K562 (cell line): Measurements from ENCODE around the gene AHNAK. TPM values are rescaled to one million over a fixed set of nuclear protein-coding genes. Genes with fewer than 3 reads are reported as not detected.
A peak's percentile ranks its signal among the peaks of the same experiment; 100 is the strongest.

Experiments
- ATAC-seq: fragments of 200-7000 bp; cut with Tn5 transposase; 3 replicates; pipeline ENCODE4 v1.9.1; 2020; ENCODE audit warnings: moderate library complexity
- BruUV-seq: library from RNA; stranded (reverse); fragments of 400-500 nt; replicated peaks from 2 replicates; lab custom pipeline; 2021; lab: Mats Ljungman, UMichigan
- CTCF ChIA-PET: fragments of 300-600 bp; formaldehyde crosslinking; extraction: SDS; loops from one replicate; lab custom pipeline; 2021; ENCODE audit warnings: low intra/inter-chr PET ratio; lab: Yijun Ruan, JAX
- POLR2A ChIA-PET: fragments of 300-600, 350-650 bp; sonication (Branson Sonifier 250); formaldehyde crosslinking; extraction: SDS; loops from one replicate; lab custom pipeline; 2021; ENCODE audit warnings: antibody characterized with exemption, inconsistent platforms; lab: Yijun Ruan, JAX
- DNase-seq, 4 experiments: peaks; one replicate each; pipeline versions ENCODE4 v3.0.0 to v3.0.0-alpha.2; 2011 to 2018; ENCODE audit warnings: low spot score in 3 of 4, mixed read lengths in 3 of 4; ENCODE audit errors: extremely low read depth in 1 of 4
- FAIRE-seq: peaks from 2 replicates; lab custom pipeline; 2011; peaks lifted over from hg19 to GRCh38; lab: Jason Lieb, UNC
- H2AFZ ChIP-seq: 2 replicates; pipeline ENCODE4 v1.6.0; 2011; ENCODE audit warnings: low read depth, low read length, control low read depth, inconsistent platforms
- H3K27ac ChIP-seq: fragments of 200-600 bp; 3 replicates; pipeline ENCODE4 v1.8.0; 2011; ENCODE audit warnings: low read depth, mild to moderate bottlenecking, control low read depth, inconsistent platforms, low read length, moderate library complexity, mixed read lengths; ENCODE audit errors: extremely low read depth
- H3K27me3 ChIP-seq, 2 experiments: fragments of 300-600 bp in 1 of 2; 2 replicates in 1 of 2; 3 replicates in 1 of 2; pipeline versions ENCODE4 v1.6.0 to v1.8.0; 2011; ENCODE audit warnings: inconsistent platforms in 2 of 2, low read length in 2 of 2, mild to moderate bottlenecking in 1 of 2, mixed read lengths in 1 of 2, moderate library complexity in 1 of 2; ENCODE audit not compliant: control insufficient read depth in 2 of 2, insufficient read depth in 2 of 2
- H3K36me3 ChIP-seq: fragments of 300-600 bp; 3 replicates; pipeline ENCODE4 v1.8.0; 2011; ENCODE audit warnings: mild to moderate bottlenecking, low read length, inconsistent platforms; ENCODE audit not compliant: control insufficient read depth, insufficient read depth
- H3K4me1 ChIP-seq, 2 experiments: fragments of 200-600 bp in 1 of 2; replicated peaks in 1 of 2; 2 replicates in 1 of 2; 3 replicates in 1 of 2; pipeline versions ENCODE4 v1.5.1 to v1.8.0; 2011; ENCODE audit warnings: inconsistent platforms in 2 of 2, low read length in 2 of 2, mild to moderate bottlenecking in 1 of 2, mixed read lengths in 1 of 2, moderate library complexity in 1 of 2; ENCODE audit not compliant: control insufficient read depth in 2 of 2, insufficient read depth in 2 of 2
- H3K4me2 ChIP-seq: 2 replicates; pipeline ENCODE4 v1.6.1; 2011; ENCODE audit warnings: low read length, control low read depth, inconsistent platforms, mixed read lengths; ENCODE audit not compliant: insufficient read depth
- H3K4me3 ChIP-seq: fragments of 200-600 bp; sonication (generic), shearing (Covaris generic); 2 replicates; pipeline ENCODE4 v1.5.1; 2016; ENCODE audit warnings: control low read depth, inconsistent platforms
- H3K79me2 ChIP-seq: fragments of 200-600 bp; 3 replicates; pipeline ENCODE4 v1.8.0; 2011; ENCODE audit warnings: low read length, inconsistent platforms; ENCODE audit not compliant: control insufficient read depth, insufficient read depth
- H3K9ac ChIP-seq, 2 experiments: 2 replicates each; pipeline versions ENCODE4 v1.6.0 to v1.6.1; 2011; ENCODE audit warnings: low read depth in 2 of 2, low read length in 2 of 2, control low read depth in 1 of 2, inconsistent platforms in 1 of 2, mild to moderate bottlenecking in 1 of 2, mixed read lengths in 1 of 2; ENCODE audit not compliant: insufficient read depth in 1 of 2
- H3K9me1 ChIP-seq: one replicate; pipeline ENCODE4 v1.6.0; 2011; ENCODE audit warnings: inconsistent platforms, mild to moderate bottlenecking, low read length, moderate library complexity; ENCODE audit not compliant: control insufficient read depth, insufficient read depth
- H3K9me3 ChIP-seq: replicated peaks from 2 replicates; pipeline ENCODE4 v1.5.1; 2011; ENCODE audit warnings: low read depth, low read length, inconsistent platforms; ENCODE audit not compliant: control insufficient read depth, insufficient read depth
- H4K20me1 ChIP-seq: replicated peaks from 2 replicates; pipeline ENCODE4 v1.6.1; 2011; ENCODE audit warnings: low read length, inconsistent platforms, mixed read lengths; ENCODE audit not compliant: control insufficient read depth, insufficient read depth
- CHD4 ChIP-seq: fragments of 200-600 bp; sonication (generic); IDR thresholded peaks from 3 replicates; pipeline ENCODE4 v1.6.1; 2012; ENCODE audit warnings: low read depth, mild to moderate bottlenecking, mixed read lengths, low read length, inconsistent platforms; ENCODE audit not compliant: insufficient read depth, insufficient replicate concordance, poor library complexity, severe bottlenecking
- HDAC1 ChIP-seq, 2 experiments: fragments of 450-650 bp; IDR thresholded peaks; 2 replicates each; pipeline ENCODE4 v1.6.1; 2016 to 2017; ENCODE audit warnings: inconsistent platforms in 1 of 2, mild to moderate bottlenecking in 1 of 2, moderate library complexity in 1 of 2
- HEY1 ChIP-seq: fragments of 250-450 bp; sonication (Bioruptor Pico); IDR thresholded peaks from 2 replicates; pipeline ENCODE4 v1.5.0; 2020; ENCODE audit warnings: mild to moderate bottlenecking, moderate library complexity, borderline replicate concordance
- MXI1 ChIP-seq: IDR thresholded peaks from 2 replicates; pipeline ENCODE4 v1.6.1; 2011; ENCODE audit warnings: low read depth, mild to moderate bottlenecking, improper control_type of control experiment, low read length
- NFIX ChIP-seq: fragments of 250-450 bp; sonication (Bioruptor Pico); IDR thresholded peaks from 2 replicates; pipeline ENCODE4 v1.4.0; 2020; ENCODE audit warnings: low read depth, mild to moderate bottlenecking, moderate library complexity
- NUFIP1 ChIP-seq: fragments of 450-650 bp; IDR thresholded peaks from 2 replicates; pipeline ENCODE4 v1.6.1; 2018; ENCODE audit not compliant: partially characterized antibody
- POLR2AphosphoS5 ChIP-seq: IDR thresholded peaks from 2 replicates; pipeline ENCODE4 v1.6.1; 2011; ENCODE audit warnings: mild to moderate bottlenecking, low read depth, low read length, moderate library complexity; ENCODE audit not compliant: control insufficient read depth, insufficient read depth
- SLC30A9 ChIP-seq: fragments of 250-450 bp; sonication (Bioruptor Pico); IDR thresholded peaks from 2 replicates; pipeline ENCODE4 v1.8.0; 2022; ENCODE audit warnings: mild to moderate bottlenecking, moderate library complexity
- SP1 ChIP-seq: sonication (generic); formaldehyde crosslinking; IDR thresholded peaks from 2 replicates; pipeline ENCODE4 v1.8.1; 2022; ENCODE audit warnings: mild to moderate bottlenecking, missing genetic modification reagents
- ZNF740 ChIP-seq, 3 experiments: fragments of 200-800 bp in 1 of 3; sonication (Bioruptor generic) in 1 of 3; sonication (generic) in 1 of 3; formaldehyde crosslinking in 1 of 3; IDR thresholded peaks; 2 replicates each; pipeline versions ENCODE4 v1.6.1 to v1.8.0; 2016 to 2022; ENCODE audit warnings: mild to moderate bottlenecking in 2 of 3, missing compliant biosample characterization in 2 of 3, missing genetic modification characterization in 2 of 3, missing genetic modification reagents in 1 of 3
- ZSCAN32 ChIP-seq: fragments of 450-650 bp; formaldehyde crosslinking; IDR thresholded peaks from 2 replicates; pipeline ENCODE4 v1.4.0; 2020; ENCODE audit warnings: mild to moderate bottlenecking, moderate library complexity
- WGBS: fragments of 100-300 bp; shearing (Covaris generic); methylation state at CpG from one replicate; pipeline ENCODE4 v1.1.6; 2016; ENCODE audit warnings: low coverage, mixed read lengths; ENCODE audit not compliant: insufficient coverage; ENCODE audit errors: missing lambda C conversion rate; 5-methylcytosine and 5-hydroxymethylcytosine counted together
- in situ Hi-C: fragments of 300-500 bp; cut with MboI; formaldehyde crosslinking; loops from 4 replicates; pipeline ENCODE4 v1.15.0; 2018; ENCODE audit warnings: inconsistent platforms, mixed read lengths
- intact Hi-C: fragments of 100-400 bp; cut with micrococcal nuclease; formaldehyde crosslinking; loops from 2 replicates; pipeline ENCODE4 v1.14.2; 2022
- polyA plus RNA-seq, 8 experiments: library from polyadenylated mRNA; depleted of rRNA in 4 of 8; stranded (reverse) in 5 of 8; unstranded in 3 of 8; fragments of >200 nt; fragmentation: Nextera tagmentation in 2 of 8; fragmentation: Illumina TruSeq in 1 of 8; extraction: Ambion mirVana in 2 of 8; extraction: Trizol in 1 of 8; gene quantifications; 2 replicates each; pipeline versions ENCODE4 v1.2.1 to v1.2.3, GENCODE V29; 2011 to 2014; ENCODE audit warnings: inconsistent platforms in 1 of 8, missing spikeins in 1 of 8
- total RNA-seq, 7 experiments: library from RNA; depleted of rRNA in 6 of 7; stranded (reverse); fragments of >200 nt in 6 of 7; fragmentation: Illumina TruSeq in 2 of 7; extraction: Trizol in 2 of 7; gene quantifications; 2 replicates each; pipeline versions ENCODE4 v1.2.1 to v1.2.3, GENCODE V29; 2011 to 2021; ENCODE audit warnings: low replicate concordance in 1 of 7
- TF ChIP-seq, protein P1 (sequence below): fragments of 250-450 bp; sonication (Bioruptor Pico); IDR thresholded peaks from 2 replicates; pipeline ENCODE4 v1.8.0; 2022; ENCODE audit warnings: inconsistent platforms
- TF ChIP-seq, protein P2 (sequence below): sonication (generic); formaldehyde crosslinking; IDR thresholded peaks from 2 replicates; pipeline ENCODE4 v1.8.1; 2022; ENCODE audit warnings: missing genetic modification reagents

Gene AHNAK
- total and polyA plus RNA-seq, 9 of the 15 experiments (the other 6 are each of a cell fraction or from before 2014, with no cell fraction given): 1.5 to 89.7 (median 45.0) TPM

DNA sequence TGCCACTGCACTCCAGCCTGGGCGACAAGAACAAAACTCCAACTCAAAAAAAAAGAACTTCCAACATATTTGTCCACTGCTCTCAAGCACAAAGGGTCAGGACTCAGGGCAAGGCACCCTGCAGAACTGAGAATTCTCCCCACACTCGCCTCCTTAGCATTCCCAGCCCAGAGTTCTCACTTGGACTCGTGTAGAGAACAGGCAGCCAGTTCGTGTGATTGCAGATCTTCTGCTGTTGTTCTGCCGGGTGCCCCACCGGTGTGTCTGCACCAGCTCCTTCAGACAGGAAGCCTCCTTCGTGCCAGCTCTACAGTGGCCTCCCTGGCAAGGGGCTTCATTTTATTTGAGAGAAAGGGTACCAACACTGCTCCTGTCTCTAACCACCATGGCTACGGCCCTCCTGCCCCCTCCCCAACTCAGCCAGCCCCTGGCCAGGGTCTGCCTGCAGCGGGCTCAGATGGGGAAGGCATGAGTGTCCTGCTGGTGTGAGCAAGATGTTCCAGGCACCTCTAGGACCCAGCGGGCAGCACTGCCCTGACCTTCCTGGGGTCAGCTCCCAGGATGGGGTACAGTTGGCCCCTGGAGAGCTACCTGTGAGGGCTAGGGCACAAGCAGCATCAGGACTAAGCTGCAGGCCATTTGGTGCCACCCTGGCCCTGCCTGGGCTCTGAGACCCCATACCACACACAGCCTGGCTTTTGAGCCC lies 147.3 kb downstream of the AHNAK start (continued):
- no peak for TF ChIP-seq MXI1
- no peak for TF ChIP-seq CHD4
- no peak for TF ChIP-seq HEY1 (CRISPR knock-in tag)
- no peak for TF ChIP-seq ZNF740 (CRISPR knock-in tag; IDR thresholded peaks at IDR 0.05)
- TF ChIP-seq ZNF740 (tag; IDR thresholded peaks at IDR 0.05): no peak

DNA sequence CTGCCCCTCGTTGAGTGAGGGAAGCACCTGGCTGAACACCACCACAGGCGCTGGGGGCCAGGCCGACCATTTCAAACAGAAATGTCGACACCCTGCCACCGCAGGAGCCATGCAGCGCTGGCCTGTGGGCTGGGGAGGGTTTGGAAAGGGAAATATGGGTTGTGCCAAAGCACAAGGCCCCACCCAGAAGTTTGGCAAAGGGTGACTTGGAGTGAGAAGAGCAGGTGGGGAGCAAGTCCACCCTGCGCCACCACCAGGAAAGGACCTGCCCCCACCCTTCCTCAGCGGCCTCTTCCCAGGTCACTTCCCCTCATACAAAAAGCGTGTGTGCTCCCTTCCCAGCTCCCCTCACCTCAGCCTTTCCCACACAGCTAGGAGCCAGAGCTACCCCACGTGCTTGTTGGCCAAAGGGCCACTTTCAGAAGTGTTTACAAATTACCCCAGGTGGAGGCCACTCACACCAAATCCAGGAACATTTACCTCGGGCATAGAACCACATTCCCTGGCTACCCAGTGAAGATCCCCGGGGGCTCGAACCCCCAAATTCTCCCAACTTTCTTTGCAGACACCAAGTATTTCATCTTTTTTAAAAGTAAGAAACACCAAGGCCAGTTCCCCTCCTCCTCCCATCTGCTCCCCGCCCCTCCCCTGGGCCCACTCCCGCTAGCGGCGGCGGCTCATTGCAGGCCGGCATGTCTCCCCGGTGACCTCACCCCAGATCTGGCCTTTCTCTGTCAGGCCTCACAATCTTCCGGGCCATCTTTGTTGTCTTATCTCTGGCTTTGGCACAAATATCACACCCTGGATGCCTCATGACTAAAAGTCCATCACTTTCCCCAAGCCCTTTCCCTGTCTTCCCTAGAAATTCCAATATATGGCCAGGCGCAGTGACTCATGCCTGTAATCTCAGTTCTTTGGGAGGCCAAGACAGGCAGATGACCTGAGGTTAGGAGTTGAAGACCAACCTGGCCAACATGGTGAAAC lies 148.3 kb downstream of the AHNAK start:
- Histone ChIP-seq H3K9me1 (no peaks in the 10 kb centered on the region), H2AFZ (peak overlapping the region; percentile 97), H3K36me3 (no peaks in the 10 kb centered on the region), H3K27ac (peak overlapping the region; percentile 65), H3K4me2 (peak overlapping the region; percentile 28; the same call in 1 of the 2 replicates), H3K4me1 (peaks cover 61 to 81% of the 10 kb centered on the region in 2 experiments), H3K9ac (peak overlapping the region; percentile 55 to 81), H3K79me2 (no peaks in the 10 kb centered on the region), H3K27me3 (no peaks in the 10 kb centered on the region), H3K4me3 (no peak overlapping the region), H3K9me3 (no peaks in the 10 kb centered on the region), H4K20me1 (no peaks in the 10 kb centered on the region)
- in situ Hi-C loops (loop anchor here (10.0 to 25.0 kb wide), 3 partner anchors 156 to 614 kb away; partner anchors contain the start of gene SLC22A8), intact Hi-C loops (loop anchor here (5.0 to 10.0 kb wide), 4 partner anchors 309 to 459 kb away; partner anchors contain the start of genes BSCL2, GNG3 and POLR2G)
- ChIA-PET CTCF (no interaction called here), POLR2A (interaction anchor here (0.7 to 1.2 kb wide), 2 partner anchors 13 to 162 kb away, joined by 3 read pairs; no protein-coding TSS in a partner anchor)
- FAIRE-seq (peak; percentile 66), DNase-seq (peak; percentile 75 to 81 (median 79)), ATAC-seq (peak; percentile 55)
- BruUV-seq: no TSS peak
- WGBS: 24% methylated on average over 22 of the region's 22 CpGs
- TF ChIP-seq, protein P1, sequence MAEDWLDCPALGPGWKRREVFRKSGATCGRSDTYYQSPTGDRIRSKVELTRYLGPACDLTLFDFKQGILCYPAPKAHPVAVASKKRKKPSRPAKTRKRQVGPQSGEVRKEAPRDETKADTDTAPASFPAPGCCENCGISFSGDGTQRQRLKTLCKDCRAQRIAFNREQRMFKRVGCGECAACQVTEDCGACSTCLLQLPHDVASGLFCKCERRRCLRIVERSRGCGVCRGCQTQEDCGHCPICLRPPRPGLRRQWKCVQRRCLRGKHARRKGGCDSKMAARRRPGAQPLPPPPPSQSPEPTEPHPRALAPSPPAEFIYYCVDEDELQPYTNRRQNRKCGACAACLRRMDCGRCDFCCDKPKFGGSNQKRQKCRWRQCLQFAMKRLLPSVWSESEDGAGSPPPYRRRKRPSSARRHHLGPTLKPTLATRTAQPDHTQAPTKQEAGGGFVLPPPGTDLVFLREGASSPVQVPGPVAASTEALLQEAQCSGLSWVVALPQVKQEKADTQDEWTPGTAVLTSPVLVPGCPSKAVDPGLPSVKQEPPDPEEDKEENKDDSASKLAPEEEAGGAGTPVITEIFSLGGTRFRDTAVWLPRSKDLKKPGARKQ (CRISPR knock-in tag): no peak
- TF ChIP-seq SLC30A9 (CRISPR knock-in tag): no peak
- no peak for TF ChIP-seq POLR2AphosphoS5
- no peak for TF ChIP-seq SP1 (CRISPR knock-in tag)
- TF ChIP-seq, protein P2, sequence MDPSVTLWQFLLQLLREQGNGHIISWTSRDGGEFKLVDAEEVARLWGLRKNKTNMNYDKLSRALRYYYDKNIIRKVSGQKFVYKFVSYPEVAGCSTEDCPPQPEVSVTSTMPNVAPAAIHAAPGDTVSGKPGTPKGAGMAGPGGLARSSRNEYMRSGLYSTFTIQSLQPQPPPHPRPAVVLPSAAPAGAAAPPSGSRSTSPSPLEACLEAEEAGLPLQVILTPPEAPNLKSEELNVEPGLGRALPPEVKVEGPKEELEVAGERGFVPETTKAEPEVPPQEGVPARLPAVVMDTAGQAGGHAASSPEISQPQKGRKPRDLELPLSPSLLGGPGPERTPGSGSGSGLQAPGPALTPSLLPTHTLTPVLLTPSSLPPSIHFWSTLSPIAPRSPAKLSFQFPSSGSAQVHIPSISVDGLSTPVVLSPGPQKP (CRISPR knock-in tag): no peak
- TF ChIP-seq NFIX (CRISPR knock-in tag): no peak
- no peak for TF ChIP-seq NUFIP1
- no peak for TF ChIP-seq ZSCAN32 (CRISPR knock-in tag)
- TF ChIP-seq HDAC1 (IDR thresholded peaks at IDR 0.05): peak in 1 of 2 experiments; percentile 78; a peak in 2 of 4 replicates
